Testis (tissue), 3 donors: Measurements from ENCODE around the gene RHOA. TPM values are rescaled to one million over a fixed set of nuclear protein-coding genes. Genes with fewer than 3 reads are reported as not detected.
"Not testable (repeated sequence)": the region's sequence is repeated elsewhere in the genome, so short reads cannot be mapped to it uniquely, and the experiment has no call there.

Experiments
- DNase-seq: peaks from one replicate; pipeline ENCODE4 v3.0.0-alpha.2; 2019
- H3K27ac ChIP-seq, 2 donors: fragments of 200-600 bp; sonication (generic); one replicate each; pipeline ENCODE4 v1.5.1; 2019
- H3K27me3 ChIP-seq: fragments of 200-600 bp; sonication (generic); one replicate; pipeline ENCODE4 v1.5.1; 2019
- H3K36me3 ChIP-seq: fragments of 200-600 bp; sonication (generic); one replicate; pipeline ENCODE4 v1.5.1; 2017; ENCODE audit warnings: low read depth; ENCODE audit errors: missing control alignments
- H3K4me1 ChIP-seq: fragments of 200-600 bp; sonication (generic); one replicate; pipeline ENCODE4 v1.5.1; 2019
- H3K4me3 ChIP-seq, 2 donors: fragments of 200-600 bp; sonication (generic); one replicate each; pipeline ENCODE4 v1.5.1; 2017 to 2019
- H3K9me3 ChIP-seq: fragments of 200-600 bp; sonication (generic); one replicate; pipeline ENCODE4 v1.5.1; 2017
- CTCF ChIP-seq, 3 experiments: fragments of 450-650 bp in 2 of 3; fragments of 200-600 bp in 1 of 3; sonication (generic) in 1 of 3; IDR thresholded peaks; one replicate each; pipeline ENCODE4 v1.5.1; 2016 to 2019; ENCODE audit warnings: antibody characterized with exemption in 3 of 3, mild to moderate bottlenecking in 2 of 3, moderate library complexity in 1 of 3
- POLR2A ChIP-seq: fragments of 450-650 bp; IDR thresholded peaks from one replicate; pipeline ENCODE4 v1.6.1; 2017; ENCODE audit warnings: antibody characterized with exemption, mild to moderate bottlenecking, moderate library complexity
- whole genome bisulfite sequencing, 2 donors: methylation state at CpG; one replicate each; pipeline ENCODE4 v1.1.5; 2018; 5-methylcytosine and 5-hydroxymethylcytosine counted together
- intact Hi-C: fragments of 100-400 bp; cut with DNase I; formaldehyde crosslinking; loops from one replicate; pipeline ENCODE4 v1.15.1; 2023; ENCODE audit warnings: low total_unique reads
- polyA plus RNA-seq: library from polyadenylated mRNA; stranded (reverse); fragments of 350-450 nt; fragmentation: Illumina TruSeq; extraction: RNeasy Lipid Tissue Mini Kit (QIAGEN cat#74804); gene quantifications from one replicate; pipeline ENCODE4 v1.2.3, GENCODE V29; 2014; ENCODE audit warnings: low read depth, low replicate concordance; ENCODE audit not compliant: insufficient read depth
- total RNA-seq, 2 donors: library from RNA; depleted of rRNA; stranded (reverse); fragments of >200 nt; gene quantifications; one replicate each; pipeline ENCODE4 v1.2.3, GENCODE V29; 2016

RHOA gene
- total and polyA plus RNA-seq, 3 donors from 2014 or later, result 207 to 331 (median 252) TPM

GRCh38 chr3:49410846-49411534, 786 bp downstream of the RHOA start:
- TF ChIP-seq CTCF (IDR thresholded peaks at IDR 0.05) (no peak), POLR2A (no peak)
- H3K4me1 ChIP-seq, result peaks cover 40% of the 10 kb centered on the region
- WGBS, 2 donors, result 0 to 1% methylated on average over 32 to 33 of the region's 33 CpGs
- peak overlapping the region; percentile 92 to 98 for H3K4me3 ChIP-seq
- H3K9me3 ChIP-seq, result no peaks in the 10 kb centered on the region
- peak overlapping the region; percentile 90 to 98 for H3K27ac ChIP-seq
- no peaks in the 10 kb centered on the region for H3K27me3 ChIP-seq
- DNase-seq, result no peak
- H3K36me3 ChIP-seq, result no peaks in the 10 kb centered on the region
- intact Hi-C loops, result no loop called here

- peaks cover 45% of the 10 kb centered on the region for H3K4me1 ChIP-seq
- H3K4me3 ChIP-seq, result peak overlapping the region; percentile 92 to 98
- WGBS, 2 donors, result 19 to 27% methylated on average over 4 of the region's 4 CpGs
- no peaks in the 10 kb centered on the region for H3K36me3 ChIP-seq
- H3K27me3 ChIP-seq, result no peaks in the 10 kb centered on the region
- intact Hi-C loops, result no loop called here
- H3K9me3 ChIP-seq, result no peaks in the 10 kb centered on the region
- peak overlapping the region; percentile 90 to 98 for H3K27ac ChIP-seq
- TF ChIP-seq POLR2A, result no peak
- no peak for TF ChIP-seq CTCF (IDR thresholded peaks at IDR 0.05)
- no peak for DNase-seq
These were observed 1.5 kb downstream of the RHOA start for GRCh38 chr3:49410066-49410845.

- intact Hi-C loops, result no loop called here
- 57 to 64% methylated on average over 17 of the region's 17 CpGs for WGBS, 2 donors
- no peaks in the 10 kb centered on the region for H3K9me3 ChIP-seq
- no peaks in the 10 kb centered on the region for H3K36me3 ChIP-seq
- no peaks in the 10 kb centered on the region for H3K27me3 ChIP-seq
- DNase-seq, result no peak
- TF ChIP-seq CTCF (IDR thresholded peaks at IDR 0.05), result no peak
- no peak for TF ChIP-seq POLR2A
- no peak overlapping the region for H3K4me3 ChIP-seq
- H3K27ac ChIP-seq, result no peak overlapping the region
- peaks cover 33% of the 10 kb centered on the region for H3K4me1 ChIP-seq
These were observed 4.9 kb downstream of the RHOA start for GRCh38 chr3:49406571-49407565.

GRCh38 chr3:49405570-49405969, 6.2 kb downstream of the RHOA start:
- WGBS, 2 donors, result 50 to 55% methylated on average over 9 of the region's 9 CpGs
- H3K36me3 ChIP-seq, H3K27me3 ChIP-seq, H3K27ac ChIP-seq, H3K9me3 ChIP-seq, H3K4me3 ChIP-seq, DNase-seq, intact Hi-C loops: not testable (repeated sequence)
- peaks cover 31% of the 10 kb centered on the region for H3K4me1 ChIP-seq

- intact Hi-C loops, result no loop called here
- Histone ChIP-seq H3K4me3 (no peak overlapping the region), H3K4me1 (peaks cover 15% of the 10 kb centered on the region), H3K36me3 (no peaks in the 10 kb centered on the region), H3K27ac (no peak overlapping the region), H3K9me3 (no peaks in the 10 kb centered on the region), H3K27me3 (no peaks in the 10 kb centered on the region)
- DNase-seq, result no peak
- TF ChIP-seq POLR2A (no peak), CTCF (IDR thresholded peaks at IDR 0.05) (no peak)
- 86 to 94% methylated on average over 5 of the region's 5 CpGs for WGBS, 2 donors
These were observed 7.9 kb downstream of the RHOA start for GRCh38 chr3:49403891-49404290.
